ENCODE results near the gene DAP3. TPM values are rescaled to one million over a fixed set of nuclear protein-coding genes. Genes with fewer than 3 reads are reported as not detected.

Gene DAP3
- total and polyA plus RNA-seq, 9 of the 15 experiments (the other 6 are each of a cell fraction or from before 2014, with no cell fraction given) = 155 to 484 (median 298) TPM

- no peak for TF ChIP-seq SMARCB1 (IDR thresholded peaks at IDR 0.05; ENCODE audit: insufficient read length, low read depth)
- TF ChIP-seq MBD1 (CRISPR knock-in tag; IDR thresholded peaks at IDR 0.05) = 0 out of 2 replicates have a peak, but pooled peaks have one; percentile 83
- TF ChIP-seq RBM34 (IDR thresholded peaks at IDR 0.05; ENCODE audit: borderline replicate concordance, insufficient read depth, low read length) = no peak
- peak; percentile 78 for TF ChIP-seq NBN (IDR thresholded peaks at IDR 0.05; ENCODE audit: low read depth)
- no peak for TF ChIP-seq SMAD1 (IDR thresholded peaks at IDR 0.05; ENCODE audit: low read depth, low read length, partially characterized antibody)
- peak; percentile 61; the same call in 1 of the 2 replicates for TF ChIP-seq EP400 (IDR thresholded peaks at IDR 0.05)
- TF ChIP-seq CBX1 (IDR thresholded peaks at IDR 0.05; ENCODE audit: low read depth) = peak; percentile 88; the same call in 1 of the 2 replicates
- peak; percentile 84 for TF ChIP-seq HNRNPLL (IDR thresholded peaks at IDR 0.05; ENCODE audit: low read depth, low read length, poor library complexity, severe bottlenecking)
- no peak for TF ChIP-seq ZNF740 (CRISPR knock-in tag; IDR thresholded peaks at IDR 0.05)
- TF ChIP-seq ZNF740 (tag; IDR thresholded peaks at IDR 0.05) = no peak
- TF ChIP-seq TEAD4 (IDR thresholded peaks at IDR 0.05; ENCODE audit: low read length) = peak; percentile 86
- no peak for TF ChIP-seq TEAD4 (CRISPR knock-in tag; IDR thresholded peaks at IDR 0.05; ENCODE audit: borderline replicate concordance)
- TF ChIP-seq TCF7 (IDR thresholded peaks at IDR 0.05; ENCODE audit: borderline replicate concordance) = 0 out of 2 replicates have a peak, but pooled peaks have one; percentile 12
- no peak for TF ChIP-seq ZNF184 (CRISPR knock-in tag; IDR thresholded peaks at IDR 0.05)
- TF ChIP-seq, protein P1, sequence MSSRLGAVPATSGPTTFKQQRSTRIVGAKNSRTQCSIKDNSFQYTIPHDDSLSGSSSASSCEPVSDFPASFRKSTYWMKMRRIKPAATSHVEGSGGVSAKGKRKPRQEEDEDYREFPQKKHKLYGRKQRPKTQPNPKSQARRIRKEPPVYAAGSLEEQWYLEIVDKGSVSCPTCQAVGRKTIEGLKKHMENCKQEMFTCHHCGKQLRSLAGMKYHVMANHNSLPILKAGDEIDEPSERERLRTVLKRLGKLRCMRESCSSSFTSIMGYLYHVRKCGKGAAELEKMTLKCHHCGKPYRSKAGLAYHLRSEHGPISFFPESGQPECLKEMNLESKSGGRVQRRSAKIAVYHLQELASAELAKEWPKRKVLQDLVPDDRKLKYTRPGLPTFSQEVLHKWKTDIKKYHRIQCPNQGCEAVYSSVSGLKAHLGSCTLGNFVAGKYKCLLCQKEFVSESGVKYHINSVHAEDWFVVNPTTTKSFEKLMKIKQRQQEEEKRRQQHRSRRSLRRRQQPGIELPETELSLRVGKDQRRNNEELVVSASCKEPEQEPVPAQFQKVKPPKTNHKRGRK (tag; IDR thresholded peaks at IDR 0.05) = no peak
- no peak for TF ChIP-seq NR3C1 (CRISPR knock-in tag; IDR thresholded peaks at IDR 0.05)
- TF ChIP-seq, protein P2, sequence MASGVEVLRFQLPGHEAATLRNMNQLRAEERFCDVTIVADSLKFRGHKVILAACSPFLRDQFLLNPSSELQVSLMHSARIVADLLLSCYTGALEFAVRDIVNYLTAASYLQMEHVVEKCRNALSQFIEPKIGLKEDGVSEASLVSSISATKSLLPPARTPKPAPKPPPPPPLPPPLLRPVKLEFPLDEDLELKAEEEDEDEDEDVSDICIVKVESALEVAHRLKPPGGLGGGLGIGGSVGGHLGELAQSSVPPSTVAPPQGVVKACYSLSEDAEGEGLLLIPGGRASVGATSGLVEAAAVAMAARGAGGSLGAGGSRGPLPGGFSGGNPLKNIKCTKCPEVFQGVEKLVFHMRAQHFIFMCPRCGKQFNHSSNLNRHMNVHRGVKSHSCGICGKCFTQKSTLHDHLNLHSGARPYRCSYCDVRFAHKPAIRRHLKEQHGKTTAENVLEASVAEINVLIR (CRISPR knock-in tag; IDR thresholded peaks at IDR 0.05) = 0 out of 2 replicates have a peak, but pooled peaks have one; percentile 6
- no peak for TF ChIP-seq MCM7 (IDR thresholded peaks at IDR 0.05)
- peak; percentile 33; the same call in 1 of the 2 replicates for TF ChIP-seq BCOR (IDR thresholded peaks at IDR 0.05)
- peak; percentile 87 for TF ChIP-seq GATA2 (CRISPR knock-in tag; IDR thresholded peaks at IDR 0.05)
- 0 out of 4 replicates have a peak, but pooled peaks of 1 of the 2 experiments have one; percentile 7 for TF ChIP-seq SIN3A (IDR thresholded peaks at IDR 0.05; ENCODE audit: borderline replicate concordance in 2 of 2, control insufficient read depth in 1 of 2, low read depth in 2 of 2, low read length in 2 of 2)
- TF ChIP-seq GATAD2B (IDR thresholded peaks at IDR 0.05; ENCODE audit: borderline replicate concordance) = peak; percentile 53; the same call in 1 of the 2 replicates
- TF ChIP-seq TRIM28 (IDR thresholded peaks at IDR 0.05) = peak; percentile 99
- peak; percentile 57 to 81; a peak in 3 of 4 replicates for TF ChIP-seq HDAC1 (IDR thresholded peaks at IDR 0.05)
- TF ChIP-seq TGIF2 (CRISPR knock-in tag; IDR thresholded peaks at IDR 0.05) = no peak
Measured at GRCh38 chr1:155691992-155692528, 3.2 kb downstream of the DAP3 start (continued).
